H1 (cell line): ENCODE data around the gene STX8. TPM values are rescaled to one million over a fixed set of nuclear protein-coding genes. Genes with fewer than 3 reads are reported as not detected.

Source experiments
- CTCF ChIA-PET: fragments of 300-600 bp; sonication (Branson Sonifier 250); formaldehyde crosslinking; loops from one replicate; lab custom pipeline; 2021; ENCODE audit not compliant: partially characterized antibody; lab: Charles Lee
- POLR2A ChIA-PET: fragments of 300-600 bp; sonication (Branson Sonifier 250); formaldehyde crosslinking; loops from one replicate; lab custom pipeline; 2021; ENCODE audit warnings: inconsistent platforms; ENCODE audit not compliant: partially characterized antibody; lab: Charles Lee
- DNase-seq, 2 experiments: peaks; one replicate each; pipeline versions ENCODE4 v3.0.0 to v3.0.0-alpha.2; 2010 to 2022; ENCODE audit warnings: low spot score in 2 of 2, low read depth in 1 of 2, mixed read lengths in 1 of 2
- FAIRE-seq: peaks from 2 replicates; lab custom pipeline; 2011; peaks lifted over from hg19 to GRCh38; lab: Jason Lieb, UNC
- H2AFZ ChIP-seq: 2 replicates; pipeline ENCODE4 v1.8.1; 2012; ENCODE audit warnings: low read length, inconsistent platforms
- H2AK5ac ChIP-seq: 2 replicates; pipeline ENCODE4 v1.6.1; 2013; ENCODE audit warnings: low read depth, low read length
- H2BK120ac ChIP-seq: replicated peaks from 2 replicates; pipeline ENCODE3; 2013; ENCODE audit warnings: low read depth, low read length, inconsistent platforms
- H2BK12ac ChIP-seq: 2 replicates; pipeline ENCODE4 v1.6.1; 2013; ENCODE audit warnings: low read depth, low read length
- H2BK15ac ChIP-seq: 2 replicates; pipeline ENCODE4 v1.6.1; 2013; ENCODE audit warnings: low read length
- H2BK20ac ChIP-seq: 2 replicates; pipeline ENCODE4 v1.6.1; 2013; ENCODE audit warnings: low read length
- H2BK5ac ChIP-seq: 2 replicates; pipeline ENCODE4 v1.6.1; 2013; ENCODE audit warnings: low read depth, low read length
- H3K14ac ChIP-seq: 2 replicates; pipeline ENCODE4 v1.6.1; 2013; ENCODE audit warnings: inconsistent platforms; ENCODE audit not compliant: insufficient read length
- H3K18ac ChIP-seq: 2 replicates; pipeline ENCODE4 v1.6.1; 2013; ENCODE audit warnings: low read length; ENCODE audit errors: extremely low read depth
- H3K23ac ChIP-seq: 2 replicates; pipeline ENCODE4 v1.6.1; 2013; ENCODE audit warnings: inconsistent platforms; ENCODE audit not compliant: insufficient read length
- H3K23me2 ChIP-seq: 2 replicates; pipeline ENCODE4 v1.6.1; 2013; ENCODE audit warnings: low read depth, low read length
- H3K27ac ChIP-seq: 2 replicates; pipeline ENCODE4 v1.6.1; 2011; ENCODE audit warnings: low read depth, low read length, inconsistent platforms
- H3K27me3 ChIP-seq, 4 experiments: replicated peaks in 1 of 4; 1 replicate in 1 of 4; 2 replicates in 3 of 4; pipeline versions ENCODE4 v1.6.1 to v1.8.1; 2011 to 2013; ENCODE audit warnings: low read length in 3 of 4, mild to moderate bottlenecking in 3 of 4, inconsistent platforms in 2 of 4, mixed read lengths in 2 of 4, moderate library complexity in 1 of 4; ENCODE audit not compliant: control insufficient read depth in 3 of 4, insufficient read depth in 3 of 4; ENCODE audit errors: extremely low read depth in 1 of 4
- H3K36me3 ChIP-seq, 4 experiments: 2 replicates each; pipeline versions ENCODE4 v1.6.1 to v1.8.1; 2011 to 2013; ENCODE audit warnings: mild to moderate bottlenecking in 4 of 4, low read length in 3 of 4, moderate library complexity in 2 of 4, control low read depth in 1 of 4, inconsistent platforms in 1 of 4; ENCODE audit not compliant: insufficient read depth in 4 of 4, control insufficient read depth in 2 of 4
- H3K4ac ChIP-seq: replicated peaks from 2 replicates; pipeline ENCODE3; 2013; ENCODE audit warnings: low read length, low read depth, mixed read lengths, inconsistent platforms; ENCODE audit not compliant: insufficient read length
- H3K4me1 ChIP-seq, 4 experiments: replicated peaks in 1 of 4; 1 replicate in 1 of 4; 2 replicates in 3 of 4; pipeline versions ENCODE4 v1.6.1 to v1.8.1; 2011 to 2013; ENCODE audit warnings: low read length in 3 of 4, inconsistent platforms in 2 of 4, mixed read lengths in 1 of 4; ENCODE audit not compliant: insufficient read depth in 4 of 4, control insufficient read depth in 3 of 4
- H3K4me2 ChIP-seq, 2 experiments: 2 replicates each; pipeline versions ENCODE4 v1.6.1 to v1.8.1; 2011 to 2013; ENCODE audit warnings: low read depth in 2 of 2, low read length in 2 of 2, control low read depth in 1 of 2, inconsistent platforms in 1 of 2, mild to moderate bottlenecking in 1 of 2; ENCODE audit not compliant: insufficient read depth in 1 of 2
- H3K4me3 ChIP-seq, 4 experiments: fragments of 200-600, 300-600 bp in 1 of 4; sonication (generic), shearing (Covaris generic), sonication (Bioruptor Twin) in 1 of 4; 2 replicates each; pipeline versions ENCODE4 v1.5.1 to v1.8.1; 2011 to 2016; ENCODE audit warnings: low read length in 4 of 4, low read depth in 3 of 4, control low read depth in 2 of 4, inconsistent platforms in 2 of 4, mild to moderate bottlenecking in 2 of 4, mixed read lengths in 1 of 4, moderate library complexity in 1 of 4; ENCODE audit not compliant: insufficient read depth in 2 of 4; ENCODE audit errors: extremely low read depth in 1 of 4
- H3K56ac ChIP-seq: replicated peaks from 2 replicates; pipeline ENCODE3; 2013; ENCODE audit warnings: low read depth, mild to moderate bottlenecking, mixed read lengths, low read length, inconsistent platforms; ENCODE audit not compliant: insufficient read length
- H3K79me1 ChIP-seq: 2 replicates; pipeline ENCODE4 v1.6.1; 2013; ENCODE audit warnings: low read depth, low read length, control low read depth
- H3K79me2 ChIP-seq, 2 experiments: 2 replicates each; pipeline versions ENCODE4 v1.6.1 to v1.8.1; 2012 to 2013; ENCODE audit warnings: low read length in 2 of 2, mild to moderate bottlenecking in 2 of 2, inconsistent platforms in 1 of 2; ENCODE audit not compliant: insufficient read depth in 2 of 2, control insufficient read depth in 1 of 2
- H3K9ac ChIP-seq, 4 experiments: replicated peaks in 1 of 4; 1 replicate in 1 of 4; 2 replicates in 3 of 4; pipeline versions ENCODE4 v1.6.1 to v1.8.1; 2011 to 2013; ENCODE audit warnings: low read depth in 3 of 4, low read length in 3 of 4, control low read depth in 2 of 4, mild to moderate bottlenecking in 2 of 4, moderate library complexity in 2 of 4, inconsistent platforms in 1 of 4; ENCODE audit errors: extremely low read depth in 1 of 4
- H3K9me3 ChIP-seq, 2 experiments: 2 replicates each; pipeline versions ENCODE4 v1.6.1 to v1.8.1; 2012 to 2013; ENCODE audit warnings: mild to moderate bottlenecking in 2 of 2, moderate library complexity in 2 of 2, control low read depth in 1 of 2, inconsistent platforms in 1 of 2, low read depth in 1 of 2, low read length in 1 of 2, mixed read lengths in 1 of 2; ENCODE audit not compliant: insufficient read depth in 2 of 2
- H4K20me1 ChIP-seq, 2 experiments: replicated peaks in 1 of 2; 2 replicates each; pipeline versions ENCODE3 to v1.8.1; 2011 to 2013; ENCODE audit warnings: inconsistent platforms in 2 of 2, low read length in 2 of 2, mild to moderate bottlenecking in 1 of 2; ENCODE audit not compliant: insufficient read depth in 2 of 2, control insufficient read depth in 1 of 2
- H4K5ac ChIP-seq: 2 replicates; pipeline ENCODE4 v1.6.1; 2013; ENCODE audit warnings: low read length, low read depth, mixed read lengths, inconsistent platforms; ENCODE audit not compliant: insufficient read length
- H4K8ac ChIP-seq: 2 replicates; pipeline ENCODE4 v1.8.0; 2013; ENCODE audit warnings: mild to moderate bottlenecking, moderate library complexity, low read length, inconsistent platforms; ENCODE audit not compliant: insufficient read depth; ENCODE audit errors: extremely low read depth
- H4K91ac ChIP-seq: replicated peaks from 2 replicates; pipeline ENCODE3; 2013; ENCODE audit warnings: low read length, mixed read lengths, inconsistent platforms; ENCODE audit not compliant: insufficient read length
- BCL11A ChIP-seq, 2 experiments: IDR thresholded peaks; one replicate each; pipeline ENCODE4 v1.6.1; 2011; ENCODE audit warnings: low read depth in 2 of 2, low read length in 2 of 2, mild to moderate bottlenecking in 2 of 2
- CEBPB ChIP-seq: IDR thresholded peaks from 2 replicates; pipeline ENCODE4 v1.6.1; 2012; ENCODE audit warnings: low read depth, low read length
- SIN3A ChIP-seq, 2 experiments: IDR thresholded peaks in 1 of 2; conservative IDR thresholded peaks in 1 of 2; 2 replicates each; pipeline ENCODE4 v1.6.1; 2011 to 2012; ENCODE audit warnings: low read length in 2 of 2, improper control_type of control experiment in 1 of 2, low read depth in 1 of 2, mild to moderate bottlenecking in 1 of 2
- TAF1 ChIP-seq: IDR thresholded peaks from 2 replicates; pipeline ENCODE4 v1.6.1; 2011; ENCODE audit warnings: mild to moderate bottlenecking, low read depth, low read length
- TBP ChIP-seq: IDR thresholded peaks from 2 replicates; pipeline ENCODE4 v1.6.1; 2011; ENCODE audit warnings: low read depth, low read length, improper control_type of control experiment
- WGBS, 2 experiments: shearing (Covaris generic) in 1 of 2; methylation state at CpG; one replicate each; pipeline versions ENCODE4 v1.1.6 to v1.1.7; 2013 to 2015; ENCODE audit warnings: low lambda C conversion rate in 2 of 2, mixed read lengths in 2 of 2, inconsistent platforms in 1 of 2, low coverage in 1 of 2, missing lambda C conversion rate in 1 of 2; ENCODE audit not compliant: insufficient replicate concordance in 2 of 2, insufficient coverage in 1 of 2, insufficient read length in 1 of 2; ENCODE audit errors: extremely low coverage in 1 of 2, missing lambda C conversion rate in 1 of 2; 5-methylcytosine and 5-hydroxymethylcytosine counted together
- polyA plus RNA-seq, 7 experiments: library from polyadenylated mRNA; depleted of rRNA in 3 of 7; stranded (reverse) in 5 of 7; unstranded in 2 of 7; fragments of >200 nt in 5 of 7; fragments of 200-250 nt in 2 of 7; gene quantifications; 1 replicate in 5 of 7; 2 replicates in 1 of 7; 4 replicates in 1 of 7; pipeline versions ENCODE4 v1.2.1 to v1.2.3, GENCODE V29; 2011 to 2013; ENCODE audit warnings: missing spikeins in 2 of 7, mixed read lengths in 2 of 7
- total RNA-seq: library from RNA; stranded (reverse); fragmentation: NEBNext Ultra II Directional; extraction: Animal tissue kit (Norgen Biotek cat#: 25700); gene quantifications from 2 replicates; pipeline ENCODE4 v1.2.1, GENCODE V29; 2021

STX8 gene
- total and polyA plus RNA-seq, 2 of the 8 experiments (the other 6 are each of a cell fraction or from before 2014, with no cell fraction given) = 22.8 to 42.5 TPM

DNA sequence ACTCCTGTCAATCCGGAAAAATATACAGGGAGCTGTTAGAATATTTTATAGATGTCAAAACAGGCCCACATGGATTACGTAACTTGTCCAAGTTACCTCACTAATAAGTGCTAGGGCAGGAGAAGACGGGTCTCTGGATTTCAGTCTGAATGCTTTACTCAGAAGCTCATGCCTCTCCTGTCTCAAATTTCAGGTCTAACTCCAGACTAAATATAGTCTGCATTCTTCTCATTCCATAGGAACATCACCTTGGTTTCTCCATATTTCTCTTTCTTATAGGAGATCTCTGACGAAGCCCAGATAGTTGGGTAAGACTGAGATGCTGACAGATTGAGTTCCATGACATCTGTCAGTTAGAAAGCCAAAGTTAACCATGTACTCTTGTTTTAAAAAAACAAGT, 174.2 kb downstream of the STX8 start:
- Histone ChIP-seq H3K4me1 (peaks cover 0 to 2% (median 0%) of the 10 kb centered on the region in 4 experiments; a peak in 3 of 7 replicates), H2BK12ac (no peak overlapping the region), H3K27me3 (no peaks in the 10 kb centered on the region), H3K14ac (no peak overlapping the region), H3K4me3 (no peak overlapping the region), H2BK120ac (no peak overlapping the region), H2BK15ac (no peak overlapping the region), H3K23ac (no peak overlapping the region), H3K9me3 (no peaks in the 10 kb centered on the region), H2AK5ac (no peak overlapping the region), H4K20me1 (no peaks in the 10 kb centered on the region), H3K18ac (no peak overlapping the region), H4K5ac (no peak overlapping the region), H3K79me1 (no peaks in the 10 kb centered on the region), H3K79me2 (no peaks in the 10 kb centered on the region), H2BK5ac (no peak overlapping the region), H2BK20ac (no peak overlapping the region), H4K8ac (no peak overlapping the region), H2AFZ (no peak overlapping the region), H3K23me2 (no peaks in the 10 kb centered on the region), H3K27ac (no peak overlapping the region), H3K36me3 (no peaks in the 10 kb centered on the region), H3K4me2 (no peak overlapping the region), H4K91ac (no peak overlapping the region), H3K9ac (no peak overlapping the region), H3K56ac (no peak overlapping the region), H3K4ac (no peak overlapping the region)
- FAIRE-seq (no peak), DNase-seq (no peak)
- WGBS, 2 experiments = 77% methylated on average over 4 of the region's 4 CpGs; no CpG with 5 or more reads in 1 of the 2 experiments
- POLR2A ChIA-PET = no interaction called here
- CTCF ChIA-PET = interaction anchor here (0.7 to 2.5 kb wide), 9 partner anchors 10 to 128 kb away, joined by 3 to 6 read pairs (median 3); no protein-coding TSS in a partner anchor
- TF ChIP-seq TAF1 (no peak), SIN3A (conservative IDR thresholded peaks at IDR 0.05 in 1 of 2, IDR thresholded peaks at IDR 0.05 in 1 of 2; ENCODE audit: low read depth in 1 of 2, low read length in 2 of 2) (no peak), TBP (no peak), CEBPB (peak; percentile 49; the same call in 1 of the 2 replicates), BCL11A (IDR thresholded peaks at IDR 0.05; ENCODE audit: low read depth in 2 of 2, low read length in 2 of 2) (no peak)
